ENCODE data around the gene SLC28A3.
"Not testable (repeated sequence)": the region's sequence is repeated elsewhere in the genome, so short reads cannot be mapped to it uniquely, and the experiment has no call there.

The SLC28A3 gene

GRCh38 chr9:84368601-84369000, 28.0 kb upstream of the SLC28A3 start:
- in situ Hi-C loops (cut with HindIII; ENCODE audit: low sequenced_read_pairs): no loop called here
- no peak overlapping the region for H3K4me3 ChIP-seq (ENCODE audit: low read depth, low read length)
- DNase-seq (ENCODE audit: low read depth, low spot score): no peak
- no peak for TF ChIP-seq CTCF (IDR thresholded peaks at IDR 0.05; ENCODE audit: low read depth, low read length)

- H3K4me3 ChIP-seq (ENCODE audit: low read depth, low read length); DNase-seq (ENCODE audit: low read depth, low spot score); in situ Hi-C loops (cut with HindIII; ENCODE audit: low sequenced_read_pairs): not testable (repeated sequence)
These were observed 27.2 kb upstream of the SLC28A3 start for GRCh38 chr9:84367726-84368125.

GRCh38 chr9:84366683-84367082, 26.1 kb upstream of the SLC28A3 start:
- DNase-seq (ENCODE audit: low read depth, low spot score): no peak
- no peak for TF ChIP-seq CTCF (IDR thresholded peaks at IDR 0.05; ENCODE audit: low read depth, low read length)
- in situ Hi-C loops (cut with HindIII; ENCODE audit: low sequenced_read_pairs): no loop called here
- H3K4me3 ChIP-seq (ENCODE audit: low read depth, low read length): no peak overlapping the region

GRCh38 chr9:84364894-84365490, 24.4 kb upstream of the SLC28A3 start:
- H3K4me3 ChIP-seq (ENCODE audit: low read depth, low read length); DNase-seq (ENCODE audit: low read depth, low spot score); in situ Hi-C loops (cut with HindIII; ENCODE audit: low sequenced_read_pairs): not testable (repeated sequence)

GRCh38 chr9:84361645-84362044, 21.1 kb upstream of the SLC28A3 start:
- H3K4me3 ChIP-seq (ENCODE audit: low read depth, low read length): no peak overlapping the region
- no peak for DNase-seq (ENCODE audit: low read depth, low spot score)
- TF ChIP-seq CTCF (IDR thresholded peaks at IDR 0.05; ENCODE audit: low read depth, low read length): no peak
- in situ Hi-C loops (cut with HindIII; ENCODE audit: low sequenced_read_pairs): no loop called here

GRCh38 chr9:84357275-84357674, 16.7 kb upstream of the SLC28A3 start:
- in situ Hi-C loops (cut with HindIII; ENCODE audit: low sequenced_read_pairs): no loop called here
- no peak for DNase-seq (ENCODE audit: low read depth, low spot score)

GRCh38 chr9:84354035-84354434, 13.5 kb upstream of the SLC28A3 start:
- no peak for TF ChIP-seq CTCF (IDR thresholded peaks at IDR 0.05; ENCODE audit: low read depth, low read length)
- in situ Hi-C loops (cut with HindIII; ENCODE audit: low sequenced_read_pairs): no loop called here
- H3K4me3 ChIP-seq (ENCODE audit: low read depth, low read length): no peak overlapping the region
- DNase-seq (ENCODE audit: low read depth, low spot score): no peak

More at GRCh38 chr9:84357275-84357674, 16.7 kb upstream of the SLC28A3 start:
- H3K4me3 ChIP-seq (ENCODE audit: low read depth, low read length): no peak overlapping the region
- no peak for TF ChIP-seq CTCF (IDR thresholded peaks at IDR 0.05; ENCODE audit: low read depth, low read length)

GRCh38 chr9:84349671-84350070, 9.1 kb upstream of the SLC28A3 start:
- no peak overlapping the region for H3K4me3 ChIP-seq (ENCODE audit: low read depth, low read length)
- in situ Hi-C loops (cut with HindIII; ENCODE audit: low sequenced_read_pairs): no loop called here
- DNase-seq (ENCODE audit: low read depth, low spot score): no peak
- TF ChIP-seq CTCF (IDR thresholded peaks at IDR 0.05; ENCODE audit: low read depth, low read length): no peak

Data from astrocyte of the spinal cord (primary cell).